Stomach (tissue), 4 donors: ENCODE measurements around the gene SGMS1.

Source experiments
- CTCF ChIP-seq, 7 experiments: fragments of 450-650 bp in 4 of 7; fragments of 200-600 bp in 3 of 7; sonication (generic) in 3 of 7; IDR thresholded peaks; one replicate each; pipeline ENCODE4 v1.5.1; 2016 to 2019; ENCODE audit warnings: antibody characterized with exemption in 7 of 7, control low read depth in 2 of 7, mild to moderate bottlenecking in 1 of 7
- POLR2A ChIP-seq, 4 donors: fragments of 450-650 bp; IDR thresholded peaks; one replicate each; pipeline ENCODE4 v1.6.1; 2016; ENCODE audit warnings: antibody characterized with exemption in 4 of 4, control low read depth in 2 of 4, mild to moderate bottlenecking in 1 of 4, moderate library complexity in 1 of 4
- POLR2AphosphoS5 ChIP-seq, 3 donors: sonication (generic); formaldehyde crosslinking; IDR thresholded peaks; one replicate each; pipeline ENCODE4 v1.6.1; 2016; ENCODE audit warnings: antibody characterized with exemption in 3 of 3

DNA sequence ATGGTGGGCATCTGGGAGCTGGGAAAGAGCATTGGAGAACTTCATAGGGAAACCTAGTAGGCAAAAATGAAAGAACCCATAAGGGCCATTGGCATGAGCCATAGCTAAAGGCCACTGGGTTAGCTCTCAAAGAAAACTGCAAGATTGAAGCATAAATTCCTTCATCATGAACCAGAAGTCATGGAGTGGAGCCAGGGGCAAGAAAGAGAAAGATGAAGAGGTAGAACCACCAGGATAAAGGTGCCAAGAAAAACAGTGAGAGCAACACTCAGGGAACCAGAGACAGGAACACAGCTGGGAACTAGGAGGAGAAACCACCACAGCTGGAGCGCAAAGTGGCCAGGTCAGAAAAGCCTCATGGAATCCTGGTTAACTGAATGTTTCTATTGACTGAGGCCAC is 11.5 kb upstream of the SGMS1 start:
- TF ChIP-seq CTCF (IDR thresholded peaks at IDR 0.05) (no peak), POLR2AphosphoS5 (IDR thresholded peaks at IDR 0.05) (no peak), POLR2A (IDR thresholded peaks at IDR 0.05) (no peak)
